GM18873 (cell line): ENCODE measurements around the gene IL27RA.

ENCODE experiments used
- ATAC-seq: cut with Tn5 transposase; IDR thresholded peaks from one replicate; pipeline ENCODE4 v1.9.1; 2021; ENCODE audit warnings: mild to moderate bottlenecking, moderate library complexity, moderate number of reproducible peaks; ENCODE audit not compliant: unreplicated experiment, low FRiP score

Gene IL27RA

GRCh38 chr19:14081797-14082674, 50.5 kb downstream of the IL27RA start:
- no peak for ATAC-seq

GRCh38 chr19:14082675-14082960, 51.1 kb downstream of the IL27RA start:
- ATAC-seq: no peak

GRCh38 chr19:14085309-14085995, 53.9 kb downstream of the IL27RA start, which contains the start of gene C19orf67:
Gene C19orf67, minus strand, starts transcription at chr19:14085783. Its CDS starts 156 bp downstream, at chr19:14085627.
- no peak for ATAC-seq

GRCh38 chr19:14086098-14086497, 54.5 kb downstream of the IL27RA start:
- ATAC-seq: no peak

- ATAC-seq: no peak
These were observed 57.3 kb downstream of the IL27RA start for GRCh38 chr19:14088634-14089411.

GRCh38 chr19:14089412-14089661, 57.8 kb downstream of the IL27RA start:
- no peak for ATAC-seq

GRCh38 chr19:14089662-14090508, 58.3 kb downstream of the IL27RA start:
- ATAC-seq: no peak

- no peak for ATAC-seq
These were observed 59.0 kb downstream of the IL27RA start, which contains the start of gene SAMD1 for GRCh38 chr19:14090509-14091080. Gene SAMD1, minus strand, starts transcription at chr19:14090751.

GRCh38 chr19:14091081-14091812, 59.7 kb downstream of the IL27RA start:
- ATAC-seq: no peak

GRCh38 chr19:14091813-14092462, 60.4 kb downstream of the IL27RA start:
- ATAC-seq: no peak

GRCh38 chr19:14093117-14093823, 61.7 kb downstream of the IL27RA start:
- ATAC-seq: no peak

- ATAC-seq: no peak
These were observed 63.3 kb downstream of the IL27RA start for GRCh38 chr19:14094854-14095253.

GRCh38 chr19:14096272-14096992, 64.9 kb downstream of the IL27RA start:
- ATAC-seq: no peak

- no peak for ATAC-seq
These were observed 66.1 kb downstream of the IL27RA start for GRCh38 chr19:14097532-14098151.

- no peak for ATAC-seq
These were observed 69.5 kb downstream of the IL27RA start for GRCh38 chr19:14101003-14101545.

- ATAC-seq: no peak
These were observed 70.6 kb downstream of the IL27RA start for GRCh38 chr19:14102102-14102696.

- ATAC-seq: no peak
These were observed 71.2 kb downstream of the IL27RA start for GRCh38 chr19:14102756-14103155.
